HepG2 (cell line): ENCODE results near the gene SDK2. TPM values are rescaled to one million over a fixed set of nuclear protein-coding genes. Genes with fewer than 3 reads are reported as not detected.

ENCODE experiments used
- ATAC-seq: fragments of 200-7000 bp; cut with Tn5 transposase; 3 replicates; pipeline ENCODE4 v1.9.1; 2020; ENCODE audit warnings: mild to moderate bottlenecking, moderate library complexity
- BruUV-seq: library from RNA; stranded (reverse); fragments of 400-500 nt; replicated peaks from 2 replicates; lab custom pipeline; 2021; lab: Mats Ljungman, UMichigan
- CTCF ChIA-PET: fragments of 300-600 bp; formaldehyde crosslinking; extraction: SDS; loops from one replicate; lab custom pipeline; 2021; ENCODE audit warnings: low total read pairs, inconsistent platforms, low intra/inter-chr PET ratio; lab: Yijun Ruan, JAX
- POLR2A ChIA-PET: fragments of 350-600 bp; sonication (Branson Sonifier 250); formaldehyde crosslinking; loops from one replicate; lab custom pipeline; 2020; ENCODE audit warnings: antibody characterized with exemption, inconsistent platforms; lab: Yijun Ruan, JAX
- DNase-seq: peaks from one replicate; pipeline ENCODE4 v3.0.0-alpha.2; 2015; ENCODE audit warnings: low spot score
- FAIRE-seq: peaks from 3 replicates; lab custom pipeline; 2011; peaks lifted over from hg19 to GRCh38; lab: Jason Lieb, UNC
- H2AFZ ChIP-seq: one replicate; pipeline ENCODE4 v1.6.1; 2011; ENCODE audit warnings: low read length, inconsistent platforms
- H3K27ac ChIP-seq: fragments of 300-600 bp; 3 replicates; pipeline ENCODE4 v1.8.0; 2011; ENCODE audit warnings: mixed run types, mild to moderate bottlenecking, mixed read lengths, low read length, inconsistent platforms; ENCODE audit not compliant: insufficient read depth; ENCODE audit errors: extremely low read length
- H3K27me3 ChIP-seq, 2 experiments: fragments of 200-600 bp in 1 of 2; 2 replicates in 1 of 2; 3 replicates in 1 of 2; pipeline versions ENCODE4 v1.6.0 to v1.8.0; 2011; ENCODE audit warnings: low read length in 2 of 2, mild to moderate bottlenecking in 2 of 2, moderate library complexity in 2 of 2, inconsistent platforms in 1 of 2; ENCODE audit not compliant: insufficient read depth in 2 of 2, control insufficient read depth in 1 of 2
- H3K36me3 ChIP-seq, 2 experiments: fragments of 200-600 bp in 1 of 2; replicated peaks in 1 of 2; 2 replicates in 1 of 2; 3 replicates in 1 of 2; pipeline versions ENCODE4 v1.5.1 to v1.8.0; 2011; ENCODE audit warnings: low read length in 2 of 2, inconsistent platforms in 1 of 2; ENCODE audit not compliant: insufficient read depth in 2 of 2, control insufficient read depth in 1 of 2
- H3K4me1 ChIP-seq: 2 replicates; pipeline ENCODE4 v1.5.1; 2012; ENCODE audit warnings: low read length, inconsistent platforms; ENCODE audit not compliant: insufficient read depth
- H3K4me2 ChIP-seq: 2 replicates; pipeline ENCODE4 v1.6.0; 2011; ENCODE audit warnings: low read depth, low read length, inconsistent platforms
- H3K4me3 ChIP-seq, 3 experiments: fragments of 200-600 bp in 1 of 3; sonication (generic), shearing (Covaris generic) in 1 of 3; replicated peaks in 1 of 3; 2 replicates each; pipeline ENCODE4 v1.5.1; 2011 to 2016; ENCODE audit warnings: low read length in 3 of 3, inconsistent platforms in 2 of 3, low read depth in 2 of 3, mild to moderate bottlenecking in 2 of 3, control low read depth in 1 of 3, mixed read lengths in 1 of 3; ENCODE audit not compliant: insufficient read depth in 1 of 3
- H3K79me2 ChIP-seq: one replicate; pipeline ENCODE4 v1.6.1; 2011; ENCODE audit warnings: low read length, inconsistent platforms; ENCODE audit not compliant: insufficient read depth
- H3K9ac ChIP-seq: 2 replicates; pipeline ENCODE4 v1.6.0; 2011; ENCODE audit warnings: mild to moderate bottlenecking, low read depth, low read length, inconsistent platforms; ENCODE audit not compliant: insufficient read depth
- H3K9me3 ChIP-seq: 2 replicates; pipeline ENCODE4 v1.5.1; 2012; ENCODE audit warnings: mild to moderate bottlenecking, low read length
- H4K20me1 ChIP-seq: 2 replicates; pipeline ENCODE4 v1.6.0; 2011; ENCODE audit warnings: inconsistent platforms, mild to moderate bottlenecking, low read length, moderate library complexity; ENCODE audit not compliant: insufficient read depth
- HNF4A ChIP-seq: sonication (generic); formaldehyde crosslinking; IDR thresholded peaks from 2 replicates; pipeline ENCODE4 v1.4.0; 2020; ENCODE audit warnings: missing genetic modification reagents
- SRSF4 ChIP-seq: fragments of 200-400 bp; formaldehyde crosslinking; IDR thresholded peaks from one replicate; pipeline ENCODE4 v1.6.1; 2018; ENCODE audit warnings: mild to moderate bottlenecking, low read depth, low read length, moderate library complexity; ENCODE audit not compliant: poor library complexity, severe bottlenecking
- ZFP37 ChIP-seq: sonication (generic); formaldehyde crosslinking; IDR thresholded peaks from 2 replicates; pipeline ENCODE4 v1.4.0; 2020; ENCODE audit warnings: missing genetic modification reagents, borderline replicate concordance
- ZNF235 ChIP-seq: sonication (generic); formaldehyde crosslinking; IDR thresholded peaks from 2 replicates; pipeline ENCODE4 v1.8.1; 2023; ENCODE audit warnings: mild to moderate bottlenecking, missing genetic modification reagents, borderline replicate concordance
- WGBS: methylation state at CpG from one replicate; pipeline ENCODE4 v1.1.6; 2017; ENCODE audit warnings: low lambda C conversion rate; 5-methylcytosine and 5-hydroxymethylcytosine counted together
- in situ Hi-C: cut with HindIII; loops from 2 replicates; pipeline ENCODE4 v1.10.0; 2017; ENCODE audit warnings: low pct_unique_long_range_greater_than_20kb; ENCODE audit not compliant: extremely low pct_ligation_motif_present
- intact Hi-C: fragments of 100-400 bp; cut with micrococcal nuclease; formaldehyde crosslinking; loops from one replicate; pipeline ENCODE4 v1.10.0; 2022; ENCODE audit not compliant: unreplicated experiment
- polyA plus RNA-seq, 8 experiments: library from polyadenylated mRNA; depleted of rRNA in 3 of 8; stranded (reverse) in 7 of 8; unstranded in 1 of 8; fragments of >200 nt; fragmentation: Illumina TruSeq in 4 of 8; extraction: Trizol in 4 of 8; gene quantifications; 2 replicates each; pipeline versions ENCODE4 v1.2.1 to v1.2.3, GENCODE V29; 2011 to 2016; ENCODE audit warnings: low read depth in 4 of 8, missing spikeins in 1 of 8, mixed read lengths in 1 of 8; ENCODE audit not compliant: insufficient read depth in 1 of 8
- total RNA-seq, 5 experiments: library from RNA; depleted of rRNA; stranded (reverse); fragments of >200 nt; fragmentation: Illumina TruSeq; extraction: Trizol; gene quantifications; 2 replicates each; pipeline ENCODE4 v1.2.3, GENCODE V29; 2016; ENCODE audit warnings: low read depth in 1 of 5

The SDK2 gene
- total and polyA plus RNA-seq, 2 of the 13 experiments (the other 11 are each of a cell fraction or from before 2014, with no cell fraction given), result not detected

DNA sequence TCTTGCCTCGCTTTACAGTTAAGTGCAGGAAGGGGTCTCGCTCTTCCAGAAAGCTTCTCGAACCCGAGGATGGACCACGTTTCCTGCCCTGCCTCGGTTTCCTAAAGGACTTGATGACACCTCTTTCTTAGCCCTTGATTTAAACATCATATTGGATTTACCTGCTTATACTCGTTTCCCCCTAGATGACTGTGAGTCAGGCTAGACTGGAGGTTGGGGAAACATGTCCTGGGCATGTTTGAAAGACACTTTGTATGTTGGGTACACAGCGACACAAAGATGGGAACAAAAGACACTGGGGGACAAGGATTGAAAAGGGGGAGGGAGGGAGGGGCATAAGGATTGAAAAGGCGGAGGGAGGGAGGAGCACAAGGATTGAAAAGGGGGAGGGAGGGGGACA, 30.0 kb downstream of the SDK2 start:
- H3K27ac ChIP-seq, result no peak overlapping the region
- no peaks in the 10 kb centered on the region for H3K79me2 ChIP-seq
- H3K4me2 ChIP-seq, result no peak overlapping the region
- FAIRE-seq (no peak), DNase-seq (no peak), ATAC-seq (no peak)
- no peak overlapping the region for H2AFZ ChIP-seq
- in situ Hi-C loops (no loop called here), intact Hi-C loops (no loop called here)
- no peak overlapping the region for H3K4me3 ChIP-seq
- no peak for TF ChIP-seq HNF4A (CRISPR knock-in tag)
- peaks cover 2% of the 10 kb centered on the region; the same call in 1 of the 2 replicates for H3K9me3 ChIP-seq
- CTCF ChIA-PET, result no interaction called here
- POLR2A ChIA-PET, result no interaction called here
- WGBS, result 49% methylated on average over 9 of the region's 9 CpGs
- peaks cover 16% of the 10 kb centered on the region for H3K4me1 ChIP-seq
- H3K27me3 ChIP-seq, result peaks cover 1 to 32% of the 10 kb centered on the region in 2 experiments; a peak in 3 of 5 replicates
- no TSS peak for BruUV-seq
- H3K9ac ChIP-seq, result no peak overlapping the region
- H3K36me3 ChIP-seq, result no peaks in the 10 kb centered on the region
- no peaks in the 10 kb centered on the region for H4K20me1 ChIP-seq

DNA sequence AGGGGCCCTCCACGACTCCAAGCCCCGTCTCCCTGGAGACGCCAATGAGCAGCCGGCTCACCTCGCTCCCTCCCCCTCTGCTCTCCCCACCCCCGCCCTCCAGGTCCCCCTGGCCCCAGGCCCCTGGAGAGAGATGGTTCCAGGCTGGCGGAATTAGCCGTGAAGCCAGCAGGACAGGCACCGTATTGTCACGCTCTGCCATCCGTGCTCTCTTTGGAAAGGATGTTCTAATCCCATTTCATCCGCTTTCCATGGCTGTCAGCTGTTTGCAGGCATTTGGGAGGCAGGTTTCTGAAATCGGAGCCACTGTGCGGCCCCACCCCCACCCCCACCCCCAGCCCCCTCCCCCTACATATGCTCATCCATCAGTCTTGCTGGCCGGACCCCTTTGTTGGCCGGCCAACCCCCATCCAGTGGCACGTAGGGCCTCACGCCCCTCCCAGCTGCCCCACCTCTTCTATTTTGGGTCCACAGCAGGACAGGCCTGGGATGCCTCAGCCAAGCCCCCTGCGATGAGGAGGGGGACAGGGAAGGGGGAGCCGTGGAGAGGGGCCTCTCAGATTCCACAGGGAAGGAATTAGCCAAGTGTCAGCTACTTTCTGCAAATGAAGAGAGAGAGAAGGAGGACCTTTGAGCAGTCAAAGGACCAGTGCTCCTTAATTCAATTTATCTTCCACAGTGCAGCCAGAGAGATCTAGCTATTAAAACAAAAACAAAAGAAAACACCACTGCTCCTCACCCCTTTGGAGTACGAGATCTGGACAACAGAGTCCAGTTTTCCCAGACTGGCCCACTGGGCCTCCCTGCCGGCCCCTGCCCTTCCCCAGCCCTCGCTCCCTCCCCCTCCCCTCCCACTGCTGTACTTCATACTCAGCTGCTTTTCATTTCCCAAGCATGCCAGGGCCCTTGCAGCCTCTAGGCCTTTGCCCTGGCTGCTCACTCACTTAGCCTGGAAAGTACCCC, 30.7 kb downstream of the SDK2 start:
- no peak for TF ChIP-seq SRSF4
- no peak for TF ChIP-seq ZNF235 (CRISPR knock-in tag)
- TF ChIP-seq ZFP37 (CRISPR knock-in tag), result no peak
- H3K4me2 ChIP-seq, result no peak overlapping the region
- BruUV-seq, result no TSS peak
- no peak overlapping the region for H3K27ac ChIP-seq
- no peaks in the 10 kb centered on the region for H3K79me2 ChIP-seq
- ATAC-seq (peak; percentile 24; the same call in 2 of the 3 replicates), FAIRE-seq (no peak), DNase-seq (no peak)
- intact Hi-C loops (no loop called here), in situ Hi-C loops (no loop called here)
- no peak overlapping the region for H2AFZ ChIP-seq
- ChIA-PET CTCF (no interaction called here), POLR2A (no interaction called here)
- peaks cover 2 to 38% of the 10 kb centered on the region in 2 experiments; a peak in 3 of 5 replicates for H3K27me3 ChIP-seq
- no peak overlapping the region for H3K4me3 ChIP-seq
- no peaks in the 10 kb centered on the region for H3K36me3 ChIP-seq
- H4K20me1 ChIP-seq, result no peaks in the 10 kb centered on the region
- no peak overlapping the region for H3K9ac ChIP-seq
- WGBS, result 61% methylated on average over 22 of the region's 23 CpGs
- no peaks in the 10 kb centered on the region for H3K9me3 ChIP-seq
- H3K4me1 ChIP-seq, result peaks cover 16% of the 10 kb centered on the region
